ENCODE data around the gene POLA1.

GRCh38 chrX:24718771-24719170 lies 25.1 kb downstream of the POLA1 start:
- TF ChIP-seq EP300 (IDR thresholded peaks at IDR 0.05) (no peak), CTCF (IDR thresholded peaks at IDR 0.05) (no peak)
